ENCODE data around the gene SPATA2.
"Not testable (repeated sequence)": the region's sequence is repeated elsewhere in the genome, so short reads cannot be mapped to it uniquely, and the experiment has no call there.

SPATA2 gene

DNA sequence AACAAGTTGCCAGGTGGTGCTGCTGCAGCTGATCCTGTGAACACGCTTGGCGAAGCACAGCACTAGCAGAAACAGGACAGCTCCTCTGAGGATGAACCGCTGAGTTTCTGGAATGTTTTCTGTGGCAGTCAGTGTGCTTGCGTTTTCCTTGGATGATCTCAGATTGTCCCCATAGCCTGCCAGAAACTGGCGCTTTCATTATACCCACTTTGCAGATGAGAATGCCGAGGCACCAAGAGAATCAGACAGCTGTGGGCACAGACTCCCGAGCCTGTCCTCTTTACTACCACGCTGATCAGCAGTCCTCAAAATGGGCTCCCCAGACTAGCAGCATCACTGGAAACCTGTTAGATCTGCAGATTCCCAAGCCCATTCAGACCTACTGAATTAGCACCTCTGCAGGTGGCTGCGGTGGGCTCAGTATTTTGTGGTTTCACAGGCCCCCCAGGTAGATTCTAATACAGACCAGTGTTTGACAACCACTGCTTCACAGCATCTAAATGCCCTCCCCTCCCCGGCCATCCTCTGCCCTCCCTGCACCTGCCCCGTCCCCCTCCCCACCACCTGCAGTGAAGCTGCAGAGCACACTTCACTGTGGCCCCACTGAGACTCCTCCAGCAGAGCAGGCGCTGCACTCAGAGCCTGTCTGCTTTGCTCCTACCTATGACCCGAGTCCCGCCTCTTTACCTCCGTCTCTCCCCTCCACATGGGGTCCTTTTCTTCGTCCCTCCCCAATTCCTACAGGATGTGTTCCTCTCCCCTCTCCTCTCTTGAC is 29.6 kb downstream of the SPATA2 start:
- no peak for DNase-seq

DNA sequence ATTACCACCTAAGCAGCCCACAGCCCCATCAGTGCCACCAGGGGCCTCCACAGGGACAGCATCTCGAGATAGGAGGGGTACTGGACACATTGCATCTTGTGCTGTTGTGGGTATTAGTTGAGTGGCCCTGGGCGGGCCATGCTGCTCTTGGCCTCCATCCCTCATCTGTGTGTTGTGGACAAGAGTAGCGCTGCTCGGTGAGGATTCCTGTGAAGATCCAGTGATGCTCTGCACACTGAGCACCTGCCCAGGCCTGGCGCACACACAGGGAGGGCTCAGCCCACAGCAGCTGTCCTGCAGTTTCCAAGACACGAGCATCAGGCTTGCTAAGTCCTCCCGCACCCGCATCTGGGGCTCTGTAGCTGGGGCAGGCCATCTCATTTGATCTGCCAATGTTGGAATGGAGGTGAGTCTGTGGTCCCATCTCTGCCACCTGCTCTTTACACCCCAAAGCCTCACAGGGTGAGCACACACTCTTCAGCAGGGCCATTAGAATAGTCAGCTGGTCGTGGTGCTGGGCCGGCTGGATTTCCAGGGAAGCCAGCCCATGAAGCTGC is 32.0 kb downstream of the SPATA2 start:
- no peak for DNase-seq

GRCh38 chr20:49882171-49882970 is 33.0 kb downstream of the SPATA2 start:
- DNase-seq, result no peak

DNA sequence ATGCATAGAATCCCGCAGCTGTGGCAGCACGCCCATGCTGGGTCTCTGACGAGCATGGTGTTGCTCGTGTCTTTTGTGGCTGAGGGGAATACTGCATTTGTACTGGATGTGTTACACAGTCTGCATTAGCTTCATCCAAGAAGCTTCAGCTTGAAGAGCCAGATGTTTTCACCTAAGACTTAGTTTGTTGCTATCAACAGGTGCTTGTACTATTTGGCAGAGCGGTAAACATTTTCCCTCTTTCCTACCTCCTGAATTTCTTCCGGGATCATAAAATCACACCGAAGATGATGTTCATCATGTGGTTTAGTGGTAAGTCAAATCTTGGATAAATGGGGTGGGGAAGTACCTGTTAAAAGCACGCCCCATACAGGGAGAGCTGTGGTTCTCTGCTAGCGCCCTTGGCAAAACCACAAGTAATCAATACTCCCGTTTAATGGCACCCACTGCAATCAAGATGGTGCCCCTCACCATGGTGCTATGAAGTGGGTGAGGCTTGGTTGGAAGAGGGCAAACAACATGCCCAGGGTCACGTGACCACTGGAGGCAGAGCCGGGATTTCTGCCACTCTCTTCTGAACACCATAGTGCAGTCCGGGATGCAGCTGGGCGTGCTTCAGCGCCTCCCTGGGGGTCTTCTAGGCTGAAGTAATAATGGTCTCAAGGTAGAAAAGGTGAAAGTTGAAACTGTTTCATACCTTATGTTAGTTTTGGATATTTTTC is 34.4 kb downstream of the SPATA2 start:
- no peak for DNase-seq

GRCh38 chr20:49880177-49880576 is 35.2 kb downstream of the SPATA2 start:
- no peak for DNase-seq

DNA sequence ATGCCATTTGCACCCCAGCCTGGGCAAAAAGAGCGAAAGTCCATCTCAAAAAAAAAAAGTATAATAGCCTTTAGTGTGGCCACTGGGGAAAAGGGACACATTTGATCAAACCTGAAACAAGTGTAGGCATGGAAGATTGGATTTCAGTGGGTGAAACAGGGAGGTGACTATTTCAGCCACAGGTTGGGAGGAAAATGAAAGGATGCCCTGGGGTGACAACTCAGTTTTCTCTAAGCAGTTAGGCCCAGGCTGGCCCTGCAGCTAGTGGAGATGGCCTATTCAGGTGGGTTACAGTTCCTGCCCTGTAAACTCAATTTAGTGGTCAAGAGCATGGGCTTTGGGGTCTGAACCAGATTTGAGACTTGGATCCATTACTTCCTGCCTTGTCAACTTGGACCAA is 36.4 kb downstream of the SPATA2 start:
- DNase-seq, result no peak

- DNase-seq, result no peak
These were observed 37.9 kb downstream of the SPATA2 start for GRCh38 chr20:49877386-49877921.

GRCh38 chr20:49874696-49875095 is 40.6 kb downstream of the SPATA2 start:
- no peak for DNase-seq

DNA sequence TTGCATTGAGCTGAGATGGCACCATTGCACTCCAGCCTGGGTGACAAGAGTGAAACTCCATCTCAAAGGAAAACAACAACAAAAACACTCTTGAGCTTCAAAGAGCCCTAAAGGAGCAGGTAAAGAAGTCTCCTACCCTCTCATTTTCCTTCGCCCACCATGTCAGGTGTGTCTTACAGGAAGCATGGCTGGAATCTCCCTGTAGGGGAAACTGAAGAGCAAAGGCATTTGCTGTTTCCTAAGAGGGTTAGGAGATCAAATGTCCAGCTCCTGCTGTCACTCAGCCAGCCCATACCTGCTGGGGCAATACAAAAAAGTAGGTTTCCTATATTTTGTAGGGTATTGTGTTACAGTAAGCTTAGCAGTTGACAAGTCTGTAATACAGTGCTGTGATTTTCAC is 43.3 kb downstream of the SPATA2 start:
- DNase-seq, result no peak

- DNase-seq, result no peak
These were observed 43.9 kb downstream of the SPATA2 start for GRCh38 chr20:49871391-49871948.

GRCh38 chr20:49870261-49870660 is 45.1 kb downstream of the SPATA2 start:
- no peak for DNase-seq

- no peak for DNase-seq
These were observed 46.4 kb downstream of the SPATA2 start for GRCh38 chr20:49868964-49869363.

DNA sequence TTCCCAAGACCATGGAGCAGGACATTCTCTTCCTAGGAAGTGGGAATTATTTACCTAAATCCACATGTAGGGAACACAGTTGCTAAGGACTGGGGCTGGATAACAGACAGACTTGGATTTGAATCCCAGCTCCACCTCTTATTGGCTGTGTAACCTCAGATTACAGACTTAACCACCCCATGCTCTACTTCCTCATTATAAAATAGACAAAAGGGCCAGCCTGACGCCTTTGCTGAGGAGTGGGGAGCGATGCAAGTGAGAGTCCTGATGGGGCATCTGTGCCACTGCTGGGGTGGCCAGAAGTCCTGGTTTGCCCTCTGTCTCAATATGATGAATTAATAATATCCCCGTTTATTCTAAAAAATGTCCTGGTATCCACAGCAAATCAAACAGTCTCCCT is 46.8 kb downstream of the SPATA2 start:
- DNase-seq, result no peak

DNA sequence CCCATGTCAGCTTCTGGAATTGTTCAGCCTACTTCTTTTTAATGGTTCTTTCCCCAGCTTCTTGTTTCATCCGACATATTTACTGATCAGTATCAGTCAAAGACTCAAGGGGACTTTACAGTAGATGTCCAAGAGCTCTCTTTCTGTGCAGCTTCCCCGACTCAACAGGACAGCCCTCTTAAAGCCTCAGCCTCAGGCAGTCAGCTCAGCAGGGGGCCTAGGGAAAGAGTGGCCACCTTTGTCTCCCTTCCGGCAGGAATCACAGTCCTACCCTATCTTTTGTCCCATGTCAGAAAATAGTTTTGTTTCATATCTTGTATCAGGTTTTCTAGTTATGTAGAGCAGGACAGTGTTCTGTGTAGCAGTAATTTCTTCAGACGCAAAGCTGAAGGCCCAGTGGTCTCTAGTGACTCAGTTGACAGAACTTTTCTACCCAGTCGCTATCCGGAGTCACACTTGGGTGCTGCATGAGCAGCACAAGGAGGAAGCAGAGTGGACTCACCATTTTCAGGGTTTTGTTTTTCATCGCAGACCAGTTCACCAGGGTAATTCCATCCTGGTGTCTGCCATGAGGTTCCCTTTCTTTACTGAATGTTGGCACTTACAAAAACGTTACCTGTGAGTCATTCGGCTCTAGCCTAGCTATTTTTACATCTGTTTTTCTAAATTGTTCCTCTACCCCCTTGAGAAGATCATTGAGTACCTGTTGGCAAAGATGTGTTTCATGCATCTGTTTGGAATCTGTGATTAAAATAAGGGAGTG is 47.7 kb downstream of the SPATA2 start:
- no peak for DNase-seq

- peak in 1 of 5 experiments; percentile 53 for DNase-seq
These were observed 49.3 kb downstream of the SPATA2 start for GRCh38 chr20:49866051-49866450.

- DNase-seq, result no peak
These were observed 49.8 kb downstream of the SPATA2 start for GRCh38 chr20:49865559-49865958.

DNA sequence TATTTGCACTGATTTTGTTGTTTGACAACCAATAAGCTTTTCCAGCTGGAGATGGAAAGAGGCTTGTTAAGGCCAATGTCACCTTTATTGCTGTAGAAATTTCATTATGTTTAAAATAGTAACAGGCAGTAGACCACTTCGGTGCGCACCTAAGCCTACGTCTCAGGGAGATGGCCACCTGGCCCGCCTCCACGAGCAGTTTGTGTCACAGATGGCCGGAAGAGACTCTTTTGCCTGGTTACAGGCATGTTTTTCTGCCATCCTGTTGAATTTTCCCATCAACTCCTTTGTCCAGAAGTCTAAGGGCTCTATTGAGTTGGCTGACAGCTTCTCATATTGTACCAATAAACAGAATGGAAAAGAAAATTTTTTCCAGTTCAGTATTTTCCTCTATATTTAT is 51.7 kb downstream of the SPATA2 start:
- no peak for DNase-seq

DNA sequence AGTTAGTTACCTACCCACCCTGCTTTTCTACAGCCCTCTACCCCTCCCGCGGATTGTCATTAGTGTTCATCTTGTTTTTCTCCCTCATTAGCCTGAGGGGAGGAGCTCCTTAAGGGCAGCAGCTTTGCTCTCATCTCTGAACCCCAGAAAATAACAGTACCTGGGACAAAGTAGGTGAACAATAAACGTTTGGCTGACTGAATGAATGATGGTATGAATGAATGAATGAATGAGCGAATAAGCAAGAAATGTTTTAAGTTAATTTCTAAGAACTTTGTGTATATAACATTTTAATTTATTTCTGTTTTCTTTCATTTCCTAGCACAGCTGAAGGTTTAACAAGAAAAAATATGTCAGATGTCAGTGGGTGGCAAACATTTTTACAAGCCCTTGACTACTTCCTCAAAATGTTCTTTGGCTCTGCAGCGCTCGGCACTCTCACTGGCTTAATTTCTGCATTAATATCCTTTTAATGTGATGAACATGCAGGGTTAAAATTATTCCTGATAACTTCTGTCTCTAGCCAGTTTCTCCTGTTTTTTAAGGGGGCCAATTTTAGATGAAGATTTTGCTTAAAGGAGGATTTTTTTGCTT is 52.6 kb downstream of the SPATA2 start:
- no peak for DNase-seq

- not testable (repeated sequence) for DNase-seq
These were observed 54.1 kb downstream of the SPATA2 start for GRCh38 chr20:49861232-49861631.

GRCh38 chr20:49859807-49860206 is 55.5 kb downstream of the SPATA2 start:
- no peak for DNase-seq

- no peak for DNase-seq
These were observed 56.3 kb downstream of the SPATA2 start for GRCh38 chr20:49859011-49859410.
